OCI-LY3 (cell line): ENCODE measurements around the gene ITGB1.

ENCODE experiments used
- EZH2phosphoT487 ChIP-seq: fragments of 200-600 bp; shearing (Covaris generic); IDR thresholded peaks from 2 replicates; pipeline ENCODE4 v1.6.1; 2018; ENCODE audit warnings: antibody characterized with exemption, mixed run types, low read depth
- TF ChIP-seq, protein P1 (sequence below): fragments of 200-600, 300-600 bp; sonication (generic); IDR thresholded peaks from 2 replicates; pipeline ENCODE4 v1.5.1; 2014; ENCODE audit warnings: antibody characterized with exemption, low read length, low read depth

DNA sequence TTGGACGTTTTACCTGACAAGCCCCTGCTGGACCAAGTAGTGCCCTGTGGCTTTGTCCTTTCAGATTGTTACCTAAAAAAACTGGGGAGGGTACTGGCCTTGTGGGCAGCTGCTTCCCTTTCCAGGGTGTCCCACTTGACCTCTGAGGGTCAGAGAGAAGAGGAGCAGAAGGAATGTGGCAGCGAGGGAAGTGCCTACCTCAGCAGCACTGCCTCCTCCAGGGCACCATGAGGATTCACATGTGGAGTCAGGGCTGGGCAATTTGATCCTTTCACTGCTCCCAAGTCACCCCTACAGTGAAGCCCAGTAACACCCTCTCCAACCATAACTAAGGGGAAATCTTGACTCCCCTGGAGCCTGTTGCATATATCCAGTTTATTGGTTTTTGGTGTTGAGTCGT is 64.6 kb downstream of the ITGB1 start:
- TF ChIP-seq, protein P1, sequence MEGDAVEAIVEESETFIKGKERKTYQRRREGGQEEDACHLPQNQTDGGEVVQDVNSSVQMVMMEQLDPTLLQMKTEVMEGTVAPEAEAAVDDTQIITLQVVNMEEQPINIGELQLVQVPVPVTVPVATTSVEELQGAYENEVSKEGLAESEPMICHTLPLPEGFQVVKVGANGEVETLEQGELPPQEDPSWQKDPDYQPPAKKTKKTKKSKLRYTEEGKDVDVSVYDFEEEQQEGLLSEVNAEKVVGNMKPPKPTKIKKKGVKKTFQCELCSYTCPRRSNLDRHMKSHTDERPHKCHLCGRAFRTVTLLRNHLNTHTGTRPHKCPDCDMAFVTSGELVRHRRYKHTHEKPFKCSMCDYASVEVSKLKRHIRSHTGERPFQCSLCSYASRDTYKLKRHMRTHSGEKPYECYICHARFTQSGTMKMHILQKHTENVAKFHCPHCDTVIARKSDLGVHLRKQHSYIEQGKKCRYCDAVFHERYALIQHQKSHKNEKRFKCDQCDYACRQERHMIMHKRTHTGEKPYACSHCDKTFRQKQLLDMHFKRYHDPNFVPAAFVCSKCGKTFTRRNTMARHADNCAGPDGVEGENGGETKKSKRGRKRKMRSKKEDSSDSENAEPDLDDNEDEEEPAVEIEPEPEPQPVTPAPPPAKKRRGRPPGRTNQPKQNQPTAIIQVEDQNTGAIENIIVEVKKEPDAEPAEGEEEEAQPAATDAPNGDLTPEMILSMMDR = no peak
- TF ChIP-seq EZH2phosphoT487 = no peak
